GM12872 (cell line): Measurements from ENCODE around the gene SQOR.

Source experiments
- CTCF ChIP-seq: IDR thresholded peaks from 3 replicates; pipeline ENCODE4 v1.5.1; 2011; ENCODE audit warnings: low read depth, mild to moderate bottlenecking, low read length, moderate library complexity; ENCODE audit not compliant: insufficient read depth

SQOR gene

GRCh38 chr15:45588219-45588875 is 46.5 kb upstream of the SQOR start:
- TF ChIP-seq CTCF: no peak

GRCh38 chr15:45589256-45589655 is 45.6 kb upstream of the SQOR start:
- TF ChIP-seq CTCF: no peak

- no peak for TF ChIP-seq CTCF
These were observed 40.5 kb upstream of the SQOR start for GRCh38 chr15:45594319-45594718.

- no peak for TF ChIP-seq CTCF
These were observed 39.8 kb upstream of the SQOR start for GRCh38 chr15:45594835-45595530.

- TF ChIP-seq CTCF: no peak
These were observed 30.9 kb upstream of the SQOR start for GRCh38 chr15:45603881-45604280.

- TF ChIP-seq CTCF: no peak
These were observed 30.5 kb upstream of the SQOR start for GRCh38 chr15:45604326-45604725.

GRCh38 chr15:45606413-45606812 is 28.4 kb upstream of the SQOR start:
- TF ChIP-seq CTCF: no peak
